ENCODE data around the gene XG. TPM values are rescaled to one million over a fixed set of nuclear protein-coding genes. Genes with fewer than 3 reads are reported as not detected.
"Not testable (repeated sequence)": the region's sequence is repeated elsewhere in the genome, so short reads cannot be mapped to it uniquely, and the experiment has no call there.

Gene XG
- total RNA-seq, 3 donors from 2014 or later (not counting 1 experiment from before 2014, with no cell fraction given): 0.85 TPM; not detected in 2

GRCh38 chrX:2803486-2803885 is 51.6 kb downstream of the XG start:
- 88% methylated on average over 7 of the region's 8 CpGs for WGBS (ENCODE audit: insufficient coverage)
- H3K4me3 ChIP-seq (ENCODE audit: low read length); H3K27me3 ChIP-seq (ENCODE audit: control insufficient read depth, insufficient read depth, low read length); DNase-seq; intact Hi-C loops (cut with micrococcal nuclease); H3K9me3 ChIP-seq (ENCODE audit: control insufficient read depth, insufficient read depth, low read length); H3K27ac Mint-ChIP-seq; ATAC-seq; H3K27ac ChIP-seq (ENCODE audit: low read length); H3K4me1 Mint-ChIP-seq; H3K36me3 ChIP-seq (ENCODE audit: control insufficient read depth, insufficient read depth, low read length); H3K27me3 Mint-ChIP-seq (ENCODE audit: low read depth in 2 of 2); H3K4me1 ChIP-seq (ENCODE audit: control insufficient read depth, insufficient read depth, low read length); H3K4me3 Mint-ChIP-seq; H3K9me3 Mint-ChIP-seq; H3K36me3 Mint-ChIP-seq: not testable (repeated sequence)

GRCh38 chrX:2804106-2804843 is 52.4 kb downstream of the XG start:
- WGBS (ENCODE audit: insufficient coverage): 83% methylated on average over 10 of the region's 18 CpGs
- H3K4me1 Mint-ChIP-seq; H3K9me3 Mint-ChIP-seq; DNase-seq; H3K36me3 Mint-ChIP-seq; H3K9me3 ChIP-seq (ENCODE audit: control insufficient read depth, insufficient read depth, low read length); H3K4me3 ChIP-seq (ENCODE audit: low read length); H3K27me3 Mint-ChIP-seq (ENCODE audit: low read depth in 2 of 2); intact Hi-C loops (cut with micrococcal nuclease); H3K4me1 ChIP-seq (ENCODE audit: control insufficient read depth, insufficient read depth, low read length); H3K36me3 ChIP-seq (ENCODE audit: control insufficient read depth, insufficient read depth, low read length); ATAC-seq; H3K4me3 Mint-ChIP-seq; H3K27ac Mint-ChIP-seq; H3K27ac ChIP-seq (ENCODE audit: low read length); H3K27me3 ChIP-seq (ENCODE audit: control insufficient read depth, insufficient read depth, low read length): not testable (repeated sequence)

- H3K9me3 Mint-ChIP-seq; H3K4me3 ChIP-seq (ENCODE audit: low read length); H3K36me3 Mint-ChIP-seq; H3K4me1 ChIP-seq (ENCODE audit: control insufficient read depth, insufficient read depth, low read length); H3K36me3 ChIP-seq (ENCODE audit: control insufficient read depth, insufficient read depth, low read length); ATAC-seq; intact Hi-C loops (cut with micrococcal nuclease); H3K4me3 Mint-ChIP-seq; H3K4me1 Mint-ChIP-seq; H3K27ac Mint-ChIP-seq; H3K27me3 ChIP-seq (ENCODE audit: control insufficient read depth, insufficient read depth, low read length); H3K27ac ChIP-seq (ENCODE audit: low read length); DNase-seq; H3K9me3 ChIP-seq (ENCODE audit: control insufficient read depth, insufficient read depth, low read length); H3K27me3 Mint-ChIP-seq (ENCODE audit: low read depth in 2 of 2): not testable (repeated sequence)
- WGBS (ENCODE audit: insufficient coverage): 94% methylated on average over 20 of the region's 20 CpGs
Measured at GRCh38 chrX:2804858-2805257, 53.0 kb downstream of the XG start.

GRCh38 chrX:2811271-2811670 is 59.4 kb downstream of the XG start:
- ATAC-seq: no peak
- WGBS (ENCODE audit: insufficient coverage): 85% methylated on average over 4 of the region's 5 CpGs
- Histone ChIP-seq H3K4me3 (ENCODE audit: low read length) (no peak overlapping the region), H3K27me3 (ENCODE audit: control insufficient read depth, insufficient read depth, low read length) (no peaks in the 10 kb centered on the region), H3K27ac (ENCODE audit: low read length) (no peak overlapping the region), H3K9me3 (ENCODE audit: control insufficient read depth, insufficient read depth, low read length) (no peaks in the 10 kb centered on the region), H3K4me1 (ENCODE audit: control insufficient read depth, insufficient read depth, low read length) (no peaks in the 10 kb centered on the region), H3K36me3 (ENCODE audit: control insufficient read depth, insufficient read depth, low read length) (no peaks in the 10 kb centered on the region)
- intact Hi-C loops (cut with micrococcal nuclease): no loop called here
- no peak for DNase-seq
- peaks cover 3 to 20% of the 10 kb centered on the region in 2 donors for H3K27me3 Mint-ChIP-seq (ENCODE audit: low read depth in 2 of 2)
- no peak for TF ChIP-seq CTCF (IDR thresholded peaks at IDR 0.05)
- H3K9me3 Mint-ChIP-seq: no peaks in the 10 kb centered on the region
- H3K4me3 Mint-ChIP-seq: no peak overlapping the region
- H3K27ac Mint-ChIP-seq: no peak overlapping the region
- no peaks in the 10 kb centered on the region for H3K36me3 Mint-ChIP-seq
- peaks cover 0 to 4% of the 10 kb centered on the region in 2 donors for H3K4me1 Mint-ChIP-seq

GRCh38 chrX:2812161-2812907 is 60.5 kb downstream of the XG start:
- not testable (repeated sequence) for H3K27ac Mint-ChIP-seq; H3K27me3 ChIP-seq (ENCODE audit: control insufficient read depth, insufficient read depth, low read length); H3K4me3 Mint-ChIP-seq; H3K4me3 ChIP-seq (ENCODE audit: low read length); H3K4me1 Mint-ChIP-seq; H3K4me1 ChIP-seq (ENCODE audit: control insufficient read depth, insufficient read depth, low read length); H3K9me3 ChIP-seq (ENCODE audit: control insufficient read depth, insufficient read depth, low read length); H3K9me3 Mint-ChIP-seq; H3K36me3 Mint-ChIP-seq; H3K27ac ChIP-seq (ENCODE audit: low read length); H3K36me3 ChIP-seq (ENCODE audit: control insufficient read depth, insufficient read depth, low read length)
- TF ChIP-seq CTCF (IDR thresholded peaks at IDR 0.05): peak; percentile 42
- ATAC-seq (peak in 1 of 3 donors; percentile 72), DNase-seq (peak; percentile 18 to 69)
- WGBS (ENCODE audit: insufficient coverage): 28% methylated on average over 10 of the region's 16 CpGs
- intact Hi-C loops (cut with micrococcal nuclease): loop anchor here (1.0 kb wide), 1 partner anchor 168 kb away; no protein-coding TSS in a partner anchor
- H3K27me3 Mint-ChIP-seq (ENCODE audit: low read depth in 2 of 2): peaks cover 3 to 25% of the 10 kb centered on the region in 2 donors

Data from natural killer cell (primary cell).